ENCODE results near the gene KYNU.

Gene KYNU

GRCh38 chr2:142848023-142848606 is 29.3 kb upstream of the KYNU start:
- no peak for TF ChIP-seq CTCF (IDR thresholded peaks at IDR 0.05; ENCODE audit: insufficient read depth, low read length, missing control alignments)
- DNase-seq (ENCODE audit: low read depth, low spot score), result no peak
- CTCF ChIA-PET, result no interaction called here
- no peak overlapping the region for H3K4me3 ChIP-seq (ENCODE audit: low read depth, low read length)
- POLR2A ChIA-PET, result no interaction called here

- no peak for DNase-seq (ENCODE audit: low read depth, low spot score)
- no peak for TF ChIP-seq CTCF (IDR thresholded peaks at IDR 0.05; ENCODE audit: insufficient read depth, low read length, missing control alignments)
- POLR2A ChIA-PET, result no interaction called here
- H3K4me3 ChIP-seq (ENCODE audit: low read depth, low read length), result no peak overlapping the region
- CTCF ChIA-PET, result no interaction called here
These were observed 27.6 kb upstream of the KYNU start for GRCh38 chr2:142849820-142850219.

- POLR2A ChIA-PET, result no interaction called here
- no peak for DNase-seq (ENCODE audit: low read depth, low spot score)
- H3K4me3 ChIP-seq (ENCODE audit: low read depth, low read length), result no peak overlapping the region
- CTCF ChIA-PET, result no interaction called here
- TF ChIP-seq CTCF (IDR thresholded peaks at IDR 0.05; ENCODE audit: insufficient read depth, low read length, missing control alignments), result no peak
These were observed 23.6 kb upstream of the KYNU start for GRCh38 chr2:142853912-142854311.

- POLR2A ChIA-PET, result no interaction called here
- H3K4me3 ChIP-seq (ENCODE audit: low read depth, low read length), result no peak overlapping the region
- no peak for TF ChIP-seq CTCF (IDR thresholded peaks at IDR 0.05; ENCODE audit: insufficient read depth, low read length, missing control alignments)
- DNase-seq (ENCODE audit: low read depth, low spot score), result no peak
- CTCF ChIA-PET, result no interaction called here
These were observed 20.0 kb upstream of the KYNU start for GRCh38 chr2:142857256-142858164.

GRCh38 chr2:142858961-142859360 is 18.5 kb upstream of the KYNU start:
- DNase-seq (ENCODE audit: low read depth, low spot score), result no peak
- POLR2A ChIA-PET, result no interaction called here
- CTCF ChIA-PET, result no interaction called here
- no peak for TF ChIP-seq CTCF (IDR thresholded peaks at IDR 0.05; ENCODE audit: insufficient read depth, low read length, missing control alignments)
- no peak overlapping the region for H3K4me3 ChIP-seq (ENCODE audit: low read depth, low read length)

- TF ChIP-seq CTCF (IDR thresholded peaks at IDR 0.05; ENCODE audit: insufficient read depth, low read length, missing control alignments), result no peak
- no peak overlapping the region for H3K4me3 ChIP-seq (ENCODE audit: low read depth, low read length)
- DNase-seq (ENCODE audit: low read depth, low spot score), result no peak
- ChIA-PET POLR2A (no interaction called here), CTCF (no interaction called here)
These were observed 15.2 kb upstream of the KYNU start for GRCh38 chr2:142862299-142862698.

Data from AG04449 (cell line).